Dedifferentiated amniotic fluid mesenchymal stem cell (primary cell): ENCODE measurements around the gene ASPSCR1.
"Not testable (repeated sequence)": the region's sequence is repeated elsewhere in the genome, so short reads cannot be mapped to it uniquely, and the experiment has no call there.

Source experiments
- DNase-seq: peaks from one replicate; pipeline ENCODE4 v3.0.0-alpha.2; 2016; ENCODE audit errors: extremely low spot score

Gene ASPSCR1

DNA sequence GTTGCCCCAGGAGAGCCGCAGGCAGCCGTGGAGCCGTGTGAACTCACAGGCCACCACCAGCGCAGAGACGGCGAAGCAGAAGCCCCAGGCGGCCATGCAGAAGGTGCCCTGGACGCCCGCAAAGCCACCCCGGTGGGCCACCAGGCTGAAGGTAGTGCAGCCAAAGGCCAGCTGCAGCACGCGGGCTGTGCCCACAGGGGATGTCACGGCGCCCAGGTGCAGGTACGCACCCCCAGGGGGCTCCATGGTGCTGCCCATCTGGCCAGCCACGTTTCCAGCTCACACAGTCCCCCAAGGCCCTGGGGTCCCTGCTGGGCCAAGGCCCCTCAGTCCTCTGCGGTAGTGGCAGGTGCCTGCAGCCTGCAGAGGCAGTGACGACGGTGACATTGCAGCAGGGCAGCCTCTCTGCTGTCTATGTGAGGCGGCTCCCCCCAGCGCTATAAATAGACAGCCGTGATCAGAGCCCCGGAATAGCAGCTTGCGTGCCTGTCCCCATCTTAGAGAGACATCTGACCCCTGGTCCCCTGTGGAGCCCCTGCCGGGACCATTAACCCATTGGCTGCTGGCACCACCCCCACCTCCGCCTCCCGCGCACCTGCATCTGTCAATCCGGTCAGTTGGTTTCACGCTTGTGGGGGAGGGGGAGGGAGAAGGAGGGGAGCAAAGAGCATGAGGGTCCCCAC is 35.8 kb upstream of the ASPSCR1 start:
- DNase-seq, result no peak

DNA sequence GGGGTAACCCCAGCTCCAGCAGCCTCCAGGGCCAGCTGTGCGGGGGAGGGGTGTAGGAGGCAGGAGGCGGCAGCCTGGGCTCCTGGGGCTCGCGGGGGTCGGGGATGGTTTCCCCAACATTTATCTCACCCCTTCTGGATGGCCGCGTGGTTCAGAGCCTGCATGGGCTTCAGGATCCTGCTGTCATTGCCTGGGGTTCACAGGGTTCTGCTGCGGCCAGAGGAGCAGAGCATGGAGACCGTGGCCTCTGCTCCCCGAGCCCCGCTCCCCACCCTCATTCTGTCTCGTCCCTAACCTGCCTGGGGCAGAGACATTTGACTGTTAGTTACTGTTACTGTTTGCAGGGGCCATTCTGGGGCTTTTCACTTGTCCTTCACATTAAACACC is 35.3 kb upstream of the ASPSCR1 start:
- DNase-seq, result no peak

DNA sequence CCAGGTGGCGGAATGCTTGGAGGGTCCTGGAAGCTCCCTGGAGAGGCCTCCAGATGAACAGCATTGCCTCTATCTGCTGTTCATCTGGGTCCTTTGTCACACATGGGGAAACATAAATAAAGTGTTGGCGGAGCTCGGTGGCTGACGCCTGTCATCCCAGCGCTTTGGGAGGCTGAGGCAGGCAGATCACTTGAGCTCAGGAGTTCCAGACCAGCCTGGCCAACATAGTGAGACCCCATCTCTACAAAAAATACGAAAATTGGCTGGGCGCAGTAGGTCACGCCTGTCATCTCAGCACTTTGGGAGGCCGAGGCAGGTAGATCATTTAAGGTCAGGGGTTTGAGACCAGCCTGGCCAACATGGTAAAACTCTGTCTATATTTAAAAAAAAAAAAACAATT is 32.6 kb upstream of the ASPSCR1 start:
- DNase-seq, result no peak

DNA sequence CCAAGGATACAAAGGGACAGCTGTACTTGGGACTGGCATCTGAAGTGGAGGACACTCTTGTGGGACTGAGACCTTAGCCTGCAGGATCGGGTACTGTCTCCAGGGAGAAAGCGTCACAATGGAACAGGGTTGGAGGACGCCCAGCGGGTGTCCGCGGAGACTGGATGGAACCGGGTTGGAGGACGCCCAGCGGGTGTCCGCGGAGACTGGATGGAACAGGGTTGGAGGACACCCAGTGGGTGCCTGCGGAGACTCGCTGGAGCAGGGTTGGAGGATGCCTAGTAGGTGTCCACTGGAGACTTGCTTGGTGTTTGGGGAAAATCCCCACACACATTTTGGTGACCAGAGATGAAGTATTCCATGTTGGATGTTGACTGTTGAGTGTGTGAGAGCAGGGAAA is 30.2 kb upstream of the ASPSCR1 start, which contains the start of gene MYADML2:
Gene MYADML2 (minus strand): TSS at position 45 of the 400 bp plus-strand sequence. CDS start 5,492 bp downstream, outside the sequence.
- DNase-seq, result no peak

DNA sequence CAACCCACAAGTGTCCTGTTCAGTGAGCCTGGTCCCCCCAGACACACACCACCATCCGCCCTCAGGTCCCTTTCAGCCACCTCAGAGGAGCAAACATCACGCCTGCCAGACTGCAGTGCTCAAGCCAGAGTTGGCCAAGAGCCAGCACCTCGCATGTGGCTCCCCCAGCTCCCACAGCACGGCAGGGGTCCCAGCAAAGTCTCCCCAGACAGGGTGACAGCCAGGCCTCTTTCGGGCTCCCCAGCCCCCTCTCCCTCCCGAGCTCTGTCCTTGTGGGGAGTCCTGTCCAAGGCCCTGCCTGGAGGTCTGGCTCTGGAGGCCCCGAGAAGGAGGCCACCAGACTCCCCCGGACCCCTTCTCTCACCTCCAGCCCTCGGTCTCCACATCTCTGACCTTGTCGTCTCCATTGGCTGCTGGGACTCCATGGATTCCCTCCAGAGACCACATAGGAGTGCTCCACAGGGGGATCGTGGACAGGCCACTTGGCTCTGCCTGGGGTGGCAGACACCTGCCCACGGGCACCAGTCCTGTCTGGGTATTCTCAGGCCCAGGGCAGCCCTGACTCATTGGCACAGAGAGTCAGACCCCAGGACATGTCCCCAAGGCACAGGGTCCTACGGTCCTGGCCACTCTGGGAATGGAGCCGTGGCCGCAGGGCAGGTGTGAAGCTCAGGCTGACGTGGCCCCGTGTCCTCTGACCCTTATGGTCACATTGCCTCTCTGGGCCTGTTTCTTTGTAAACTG is 28.6 kb upstream of the ASPSCR1 start:
- no peak for DNase-seq

DNA sequence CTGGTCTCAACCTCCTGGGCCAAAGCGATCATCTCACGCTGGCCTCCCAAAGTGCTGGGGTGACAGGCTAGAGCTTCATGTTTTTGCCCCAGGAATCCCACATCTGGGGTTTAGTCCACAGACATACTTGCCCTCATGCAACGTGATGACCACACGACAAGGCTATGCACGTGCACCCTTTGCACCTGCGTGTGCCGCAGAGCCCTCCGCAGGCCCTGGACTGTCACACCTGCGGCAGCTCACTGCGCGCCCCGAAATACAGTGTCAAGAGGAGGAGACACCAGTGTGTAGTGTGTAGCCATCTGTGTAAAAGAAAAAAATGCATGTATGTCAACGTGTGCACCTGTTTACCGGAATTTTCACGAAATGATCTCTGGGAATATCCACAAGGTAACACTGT is 26.9 kb upstream of the ASPSCR1 start:
- DNase-seq, result no peak

DNA sequence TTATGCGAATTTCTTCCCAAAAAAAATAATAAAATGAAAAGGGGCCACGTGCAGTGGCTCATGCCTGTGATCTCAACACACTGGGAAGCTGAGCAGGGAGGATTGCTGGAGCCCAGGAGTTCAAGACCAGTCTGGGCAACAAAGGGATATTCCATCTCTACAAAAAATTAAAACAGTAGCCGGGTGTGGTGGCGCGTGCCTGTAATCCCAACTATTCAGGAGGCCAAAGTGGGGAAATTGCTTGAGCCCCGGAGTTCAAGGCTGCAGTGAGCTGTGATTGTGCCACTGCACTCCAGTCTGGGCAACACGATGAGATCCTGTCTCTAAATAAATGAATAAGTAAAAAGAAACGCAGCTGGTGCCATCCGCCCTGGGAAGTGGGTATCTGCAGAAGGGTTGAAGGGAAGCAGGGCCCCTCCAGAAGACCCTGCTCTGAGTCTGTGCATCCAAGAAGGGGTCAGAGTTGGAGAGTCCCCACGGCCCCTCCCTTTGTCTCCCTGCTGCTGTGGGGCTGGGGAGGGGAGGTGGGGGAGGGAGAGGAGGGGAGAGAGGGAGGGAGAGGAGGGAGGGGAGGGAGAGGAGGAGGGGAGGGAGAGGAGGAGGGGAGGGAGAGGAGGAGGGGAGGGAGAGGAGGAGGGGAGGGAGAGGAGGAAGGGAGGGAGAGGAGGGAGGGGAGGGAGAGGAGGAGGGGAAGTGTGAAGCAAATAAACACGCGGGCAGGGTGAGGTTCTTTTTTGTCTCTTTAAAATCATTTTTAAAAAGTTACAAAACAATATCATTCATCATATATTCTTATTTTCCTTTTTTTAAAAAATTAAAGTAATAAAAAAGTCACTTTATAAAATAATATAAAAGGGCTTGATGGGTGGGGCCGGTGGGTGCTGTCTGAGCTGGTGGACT is 25.4 kb upstream of the ASPSCR1 start:
- DNase-seq, result no peak

DNA sequence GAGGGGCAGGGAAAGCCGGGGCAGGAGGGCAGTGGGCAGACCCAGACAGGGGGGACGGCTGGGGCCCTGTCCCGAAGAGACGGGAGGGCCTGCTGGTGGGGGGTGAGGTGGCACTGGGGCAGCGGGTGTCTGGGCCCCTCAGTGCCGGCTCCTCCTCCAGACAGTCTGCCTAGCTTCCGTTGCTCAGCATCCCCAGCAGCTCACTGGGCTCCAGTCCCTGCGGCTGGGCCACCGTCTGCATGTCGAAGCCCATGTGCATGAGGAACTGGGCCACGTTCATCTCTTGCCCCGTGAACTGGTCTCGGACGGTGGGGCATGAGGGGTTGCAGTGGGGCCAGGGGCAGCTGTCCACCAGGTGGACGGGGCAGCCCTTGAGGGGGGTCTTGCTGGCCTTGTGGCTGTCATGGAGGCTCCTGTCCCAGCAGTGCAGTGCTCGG is 24.6 kb upstream of the ASPSCR1 start:
- DNase-seq, result no peak

DNA sequence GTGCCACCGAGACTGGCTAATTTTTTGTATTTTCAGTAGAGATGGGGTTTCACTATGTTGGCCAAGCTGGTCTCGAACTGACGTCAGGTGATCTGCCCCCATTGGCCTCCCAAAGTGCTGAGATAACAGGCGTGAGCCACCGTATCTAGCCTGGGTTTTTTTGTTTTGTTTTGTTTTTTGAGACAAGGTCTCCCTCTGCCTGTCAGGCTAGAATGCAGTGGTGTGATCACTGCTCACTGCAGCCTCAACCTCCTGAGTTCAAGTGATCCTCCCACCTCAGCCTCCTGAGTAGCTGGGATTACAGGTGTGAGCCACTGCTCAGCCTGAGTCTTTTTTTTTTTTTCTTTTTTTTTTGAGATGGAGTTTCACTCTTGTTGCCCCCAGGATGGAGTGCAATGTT is 24.0 kb upstream of the ASPSCR1 start:
- not testable (repeated sequence) for DNase-seq

DNA sequence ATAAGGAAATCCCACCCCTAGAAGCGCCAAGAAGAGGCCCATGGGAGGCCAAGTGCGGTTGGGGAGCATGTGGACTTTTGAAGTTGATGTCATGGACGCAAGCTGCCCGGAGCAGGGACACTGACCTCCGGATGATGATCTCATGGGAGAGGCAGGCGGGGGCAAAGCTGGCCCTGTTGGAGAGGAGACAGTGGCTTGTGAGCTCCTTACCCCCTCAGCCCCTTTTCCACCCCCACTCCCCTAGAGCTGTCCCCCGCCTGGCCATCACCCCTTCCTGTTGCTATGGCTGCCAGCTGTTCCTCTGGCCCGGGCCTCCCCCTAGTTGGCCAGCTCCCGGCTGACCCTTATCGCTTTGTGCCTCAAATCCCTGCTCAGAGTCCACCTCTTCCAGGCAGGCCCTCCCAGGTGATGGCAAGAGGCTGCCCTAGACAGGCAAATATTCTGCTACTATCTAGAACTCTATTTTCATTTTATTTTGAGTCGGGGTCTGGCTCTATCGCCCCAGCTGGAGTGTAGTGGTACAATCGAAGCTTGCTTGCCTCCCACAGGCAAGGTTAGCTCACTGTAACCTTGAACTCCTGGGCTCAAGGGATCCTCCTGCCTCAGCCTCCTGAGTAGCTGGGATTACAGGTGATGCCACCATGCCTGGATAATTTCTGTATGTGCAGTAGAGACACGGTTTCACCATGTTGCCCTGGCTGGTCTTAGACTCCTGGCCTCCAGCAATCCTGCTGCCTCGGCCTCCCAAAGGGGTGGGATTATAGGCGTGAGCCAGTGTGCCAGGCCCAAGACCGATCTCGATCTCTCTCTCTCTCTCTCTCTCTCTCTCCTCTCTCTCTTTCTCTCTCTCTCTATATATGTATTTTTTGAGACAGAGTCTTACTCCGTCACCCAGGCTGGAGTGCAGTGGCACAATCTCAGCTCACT is 23.0 kb upstream of the ASPSCR1 start:
- no peak for DNase-seq

DNA sequence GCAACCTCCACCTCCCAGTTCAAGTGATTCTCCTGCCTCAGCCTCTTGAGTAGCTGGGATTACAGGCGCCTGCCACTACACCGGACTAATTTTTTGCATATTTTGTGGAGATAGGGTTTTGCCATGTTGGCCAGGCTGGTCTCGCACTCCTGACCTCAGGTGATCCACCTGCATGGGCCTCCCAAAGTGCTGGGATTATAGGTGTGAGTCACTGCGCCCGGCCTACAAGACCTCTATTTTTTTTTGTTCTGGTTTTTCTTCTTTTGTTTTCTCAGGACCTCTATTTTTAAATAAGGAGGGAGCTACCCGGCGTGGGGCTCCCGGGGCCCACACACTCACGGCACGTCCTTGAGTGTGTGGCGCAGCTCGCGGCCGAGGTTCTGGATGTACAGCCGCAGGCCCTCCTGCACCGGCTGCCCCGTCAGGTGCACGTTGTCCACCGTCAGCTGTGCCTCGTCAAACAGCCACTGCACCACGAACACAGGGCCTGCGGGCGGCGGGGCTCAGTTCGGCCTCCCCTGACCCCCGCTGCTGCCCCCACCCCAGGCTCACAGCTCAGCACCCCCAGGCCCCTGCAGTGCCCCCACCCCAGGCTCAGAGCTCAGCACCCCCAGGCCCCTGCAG is 22.3 kb upstream of the ASPSCR1 start:
- DNase-seq, result no peak

DNA sequence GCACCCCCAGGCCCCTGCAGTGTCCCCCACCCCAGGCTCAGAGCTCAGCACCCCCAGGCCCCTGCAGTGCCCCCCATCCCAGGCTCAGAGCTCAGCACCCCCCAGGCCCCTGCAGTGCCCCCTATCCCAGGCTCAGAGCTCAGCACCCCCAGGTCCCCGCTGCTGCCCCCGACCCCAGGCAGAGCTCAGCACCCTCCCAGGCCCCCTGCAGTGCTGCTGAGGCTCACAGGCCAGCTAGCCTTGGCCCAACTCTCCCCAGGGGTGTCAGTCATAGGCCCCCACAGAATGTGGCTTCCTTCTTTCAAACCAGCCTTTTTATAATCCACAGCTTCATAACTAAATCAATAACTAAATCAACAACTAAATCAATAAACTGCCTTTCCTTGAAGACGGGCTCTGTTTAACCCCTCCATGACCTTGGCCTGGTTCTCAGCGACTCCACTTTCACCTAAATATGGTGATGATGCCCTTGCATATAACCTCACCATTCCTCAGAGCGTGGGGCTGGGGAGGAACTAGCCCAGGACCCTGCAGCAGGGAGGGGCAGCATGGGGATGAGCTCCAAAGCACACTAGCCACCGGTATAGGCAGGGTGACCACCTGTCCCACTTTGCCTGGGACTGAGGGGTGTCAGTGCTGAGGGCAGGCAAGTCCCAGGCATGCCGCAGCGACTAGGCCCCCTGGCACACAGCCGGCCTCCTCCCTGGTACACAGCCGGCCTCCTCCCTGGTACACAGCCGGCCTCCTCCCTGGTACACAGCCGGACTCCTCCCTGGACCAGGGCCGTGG is 21.5 kb upstream of the ASPSCR1 start:
- no peak for DNase-seq

DNA sequence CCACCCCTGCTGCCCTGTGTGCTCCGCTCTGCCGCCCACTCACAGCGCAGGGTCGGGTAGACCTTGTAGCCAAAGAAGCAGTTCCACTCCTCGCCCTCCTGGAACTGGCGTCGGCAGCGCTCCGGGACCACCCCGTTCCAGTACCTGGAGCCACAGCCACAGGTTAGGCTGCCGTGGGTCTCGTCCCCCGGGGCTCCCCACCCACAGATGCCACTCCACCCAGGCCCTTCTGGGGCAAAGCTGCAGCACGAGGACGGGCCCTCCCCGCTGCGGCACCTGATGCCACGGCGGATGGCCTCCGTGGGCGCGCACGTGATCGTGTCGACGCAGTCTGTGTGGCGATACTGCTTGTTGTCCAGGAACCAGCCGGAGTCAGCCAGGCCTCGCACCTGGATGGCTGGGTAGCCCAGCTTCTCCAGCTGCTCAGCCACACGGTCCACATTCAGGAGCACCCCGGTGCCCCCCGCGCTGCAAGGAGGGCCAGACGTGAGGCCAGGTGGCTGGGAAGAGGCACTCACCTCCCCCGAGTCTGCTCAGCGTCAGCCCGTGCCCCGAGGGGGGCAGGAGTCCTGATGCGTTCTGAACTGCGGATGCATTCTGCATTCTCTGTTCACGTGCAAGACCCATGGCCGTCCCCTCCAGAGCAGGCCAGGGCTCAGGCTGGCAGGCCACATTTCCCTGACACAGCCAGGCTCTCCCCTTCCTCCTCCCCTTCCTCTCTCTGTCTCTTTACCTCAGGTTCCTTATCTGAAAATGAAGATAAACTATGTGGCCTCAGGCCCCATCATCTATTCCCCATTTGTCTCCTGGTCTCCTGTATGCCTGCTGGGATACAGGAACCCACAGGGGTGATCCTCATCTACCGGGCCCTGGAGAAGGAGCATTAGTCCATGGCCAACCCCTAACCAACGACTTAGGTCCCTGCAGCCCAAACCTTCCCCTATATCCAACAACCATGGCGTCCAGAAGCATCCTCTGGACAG is 20.5 kb upstream of the ASPSCR1 start:
- DNase-seq, result no peak

DNA sequence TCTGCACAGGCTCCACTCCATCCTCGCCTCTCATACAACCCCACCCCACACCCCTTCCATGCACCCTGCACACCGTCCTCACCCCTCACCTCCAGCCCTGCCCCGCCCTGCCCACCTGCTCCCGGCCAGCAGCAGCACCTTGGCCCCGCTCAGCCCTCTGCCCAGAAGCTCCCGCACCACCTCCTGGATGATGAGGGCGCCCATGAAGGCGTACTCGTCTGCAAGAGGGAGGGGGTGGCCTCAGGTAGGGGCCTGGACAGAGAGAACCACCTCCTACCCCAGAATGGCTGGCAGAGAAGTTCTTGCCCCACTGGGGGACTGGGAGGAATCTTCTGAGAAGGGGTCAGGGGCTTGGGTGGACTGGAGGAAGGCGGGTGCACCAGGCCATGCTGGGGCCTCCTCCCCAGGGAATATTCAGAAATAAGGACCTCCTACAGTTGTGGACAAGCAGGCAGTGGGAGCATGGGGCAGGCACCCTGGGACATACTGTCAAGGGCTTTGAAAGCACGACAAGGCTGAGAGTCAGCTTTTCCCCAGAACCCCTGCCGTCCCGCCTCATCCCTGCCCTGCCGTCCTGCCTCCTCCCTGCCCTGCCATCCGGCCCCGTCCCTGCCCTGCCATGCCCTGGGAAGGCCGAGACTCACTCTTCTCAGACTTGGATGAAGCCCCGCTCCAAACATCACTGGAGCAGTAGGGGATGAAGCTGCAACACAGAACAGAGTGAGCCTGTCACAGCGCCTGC is 19.6 kb upstream of the ASPSCR1 start:
- DNase-seq, result no peak

DNA sequence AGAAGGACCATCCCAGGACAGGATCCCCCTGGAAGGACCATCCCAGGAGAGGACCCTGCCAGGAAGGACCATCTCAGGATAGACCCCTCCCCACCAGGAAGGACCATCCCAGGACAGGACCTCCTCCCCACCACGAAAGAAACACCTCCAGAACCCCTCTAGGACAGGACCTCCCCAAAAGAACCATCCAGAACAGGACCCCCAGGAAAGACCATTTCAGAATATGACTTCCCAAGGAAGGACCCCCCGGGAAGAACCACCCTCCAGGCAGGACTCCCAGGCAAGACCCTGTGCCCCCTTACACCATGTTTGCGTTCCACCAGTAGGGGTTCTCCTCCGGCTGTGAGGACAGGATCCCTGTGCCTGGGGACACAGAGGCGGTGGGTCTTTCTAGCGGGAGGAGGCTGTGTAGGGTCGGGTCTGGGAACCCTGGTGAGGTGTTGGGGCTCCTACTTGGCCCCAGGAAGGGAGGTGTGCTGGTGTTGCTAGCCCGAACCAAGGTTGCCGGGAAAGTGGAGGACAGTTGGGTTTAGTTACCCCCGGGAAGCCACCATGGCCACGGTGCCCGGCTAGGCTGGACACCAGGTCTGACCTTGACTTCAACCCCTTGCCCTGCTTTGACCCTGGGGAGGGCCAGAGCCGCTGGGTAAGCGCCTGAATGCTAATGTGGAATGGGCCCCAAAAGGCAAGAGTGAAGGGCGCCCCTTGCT is 18.6 kb upstream of the ASPSCR1 start:
- no peak for DNase-seq

DNA sequence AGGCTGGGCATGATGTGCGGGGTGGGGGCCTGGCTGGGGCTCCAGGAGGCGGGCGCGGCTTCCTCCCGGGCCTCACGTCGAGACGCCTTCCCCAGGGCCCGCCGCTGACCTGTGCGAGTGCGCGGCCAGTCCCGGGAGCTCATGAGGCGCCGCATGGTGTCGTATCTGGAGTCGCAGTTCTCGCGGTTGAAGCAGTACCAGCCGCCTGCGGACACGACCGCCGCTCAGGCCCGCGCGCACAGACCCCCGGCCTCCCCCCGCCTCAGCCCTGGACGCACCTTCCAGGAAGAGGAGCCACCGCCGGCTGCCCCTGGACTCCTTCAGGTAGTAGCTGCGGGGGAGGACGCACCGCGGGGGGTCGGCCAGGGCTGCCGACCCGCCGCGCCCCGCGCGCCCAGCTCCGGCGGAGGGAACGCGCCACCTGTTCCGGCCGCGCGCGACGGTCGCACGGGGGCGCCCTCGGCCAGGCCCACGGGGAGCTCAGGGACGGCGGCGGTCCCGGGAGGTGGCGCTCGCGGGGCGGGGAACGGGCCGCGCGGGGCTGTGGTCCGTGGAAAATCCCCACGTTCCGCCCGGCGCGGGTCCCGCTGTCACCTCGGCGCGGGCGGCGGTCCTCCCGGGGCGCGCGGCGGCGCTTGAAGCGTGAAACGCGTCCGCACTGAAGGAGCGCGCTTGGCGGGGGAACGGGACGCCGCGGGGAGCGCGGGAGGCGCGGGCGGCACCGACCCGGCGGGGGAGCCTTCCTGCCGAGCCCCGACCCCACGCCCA is 17.9 kb upstream of the ASPSCR1 start:
- no peak for DNase-seq
